Gastroesophageal sphincter (tissue), 4 donors: Measurements from ENCODE around the gene RAET1G. TPM values are rescaled to one million over a fixed set of nuclear protein-coding genes. Genes with fewer than 3 reads are reported as not detected.
"Not testable (repeated sequence)": the region's sequence is repeated elsewhere in the genome, so short reads cannot be mapped to it uniquely, and the experiment has no call there.

ENCODE experiments used
- ATAC-seq: fragments of 150-250 bp; one replicate; pipeline ENCODE4 v1.9.1; 2016; ENCODE audit warnings: mild to moderate bottlenecking, moderate library complexity
- H3K27ac ChIP-seq, 4 donors: fragments of 200-600 bp; sonication (generic) in 3 of 4; 1 replicate in 3 of 4; 2 replicates in 1 of 4; pipeline ENCODE4 v1.5.1; 2016 to 2019
- H3K27me3 ChIP-seq: fragments of 200-600 bp; sonication (generic); one replicate; pipeline ENCODE4 v1.5.1; 2019
- H3K36me3 ChIP-seq, 2 donors: fragments of 200-600 bp; sonication (generic); one replicate each; pipeline ENCODE4 v1.5.1; 2019; ENCODE audit warnings: control low read depth in 1 of 2
- H3K4me1 ChIP-seq, 3 donors: fragments of 200-600 bp; sonication (generic); 1 replicate in 2 of 3; 2 replicates in 1 of 3; pipeline ENCODE4 v1.5.1; 2016 to 2019; ENCODE audit warnings: control low read depth in 2 of 3
- H3K4me3 ChIP-seq, 2 donors: fragments of 200-600 bp; sonication (generic); one replicate each; pipeline ENCODE4 v1.5.1; 2019; ENCODE audit warnings: mild to moderate bottlenecking in 1 of 2, moderate library complexity in 1 of 2
- H3K9me3 ChIP-seq, 3 donors: fragments of 200-600 bp; sonication (generic); one replicate each; pipeline ENCODE4 v1.5.1; 2017 to 2019; ENCODE audit warnings: control low read depth in 2 of 3
- EP300 ChIP-seq: sonication (generic); formaldehyde crosslinking; IDR thresholded peaks from one replicate; pipeline ENCODE4 v1.6.1; 2017; ENCODE audit warnings: antibody characterized with exemption, mild to moderate bottlenecking
- POLR2A ChIP-seq, 2 donors: fragments of 450-650 bp; IDR thresholded peaks; one replicate each; pipeline ENCODE4 v1.6.1; 2017; ENCODE audit warnings: antibody characterized with exemption in 2 of 2, mild to moderate bottlenecking in 2 of 2, moderate library complexity in 1 of 2
- POLR2AphosphoS5 ChIP-seq: sonication (generic); formaldehyde crosslinking; IDR thresholded peaks from one replicate; pipeline ENCODE4 v1.6.1; 2017; ENCODE audit warnings: antibody characterized with exemption
- WGBS, 2 donors: methylation state at CpG; one replicate each; pipeline ENCODE4 v1.1.5; 2018; ENCODE audit warnings: low coverage in 1 of 2; 5-methylcytosine and 5-hydroxymethylcytosine counted together
- total RNA-seq, 4 donors: library from RNA; depleted of rRNA; stranded (reverse); fragments of >200 nt; gene quantifications; one replicate each; pipeline ENCODE4 v1.1.0, GENCODE V29; 2016
- TF ChIP-seq, protein P1 (sequence below), 4 experiments: fragments of 200-600 bp in 2 of 4; fragments of 450-650 bp in 2 of 4; sonication (generic) in 1 of 4; IDR thresholded peaks; one replicate each; pipeline ENCODE4 v1.5.1; 2017 to 2019; ENCODE audit warnings: antibody characterized with exemption in 4 of 4, mild to moderate bottlenecking in 2 of 4, moderate library complexity in 2 of 4

RAET1G gene
- total RNA-seq, 4 donors from 2014 or later = 1.4 TPM; not detected in 3

DNA sequence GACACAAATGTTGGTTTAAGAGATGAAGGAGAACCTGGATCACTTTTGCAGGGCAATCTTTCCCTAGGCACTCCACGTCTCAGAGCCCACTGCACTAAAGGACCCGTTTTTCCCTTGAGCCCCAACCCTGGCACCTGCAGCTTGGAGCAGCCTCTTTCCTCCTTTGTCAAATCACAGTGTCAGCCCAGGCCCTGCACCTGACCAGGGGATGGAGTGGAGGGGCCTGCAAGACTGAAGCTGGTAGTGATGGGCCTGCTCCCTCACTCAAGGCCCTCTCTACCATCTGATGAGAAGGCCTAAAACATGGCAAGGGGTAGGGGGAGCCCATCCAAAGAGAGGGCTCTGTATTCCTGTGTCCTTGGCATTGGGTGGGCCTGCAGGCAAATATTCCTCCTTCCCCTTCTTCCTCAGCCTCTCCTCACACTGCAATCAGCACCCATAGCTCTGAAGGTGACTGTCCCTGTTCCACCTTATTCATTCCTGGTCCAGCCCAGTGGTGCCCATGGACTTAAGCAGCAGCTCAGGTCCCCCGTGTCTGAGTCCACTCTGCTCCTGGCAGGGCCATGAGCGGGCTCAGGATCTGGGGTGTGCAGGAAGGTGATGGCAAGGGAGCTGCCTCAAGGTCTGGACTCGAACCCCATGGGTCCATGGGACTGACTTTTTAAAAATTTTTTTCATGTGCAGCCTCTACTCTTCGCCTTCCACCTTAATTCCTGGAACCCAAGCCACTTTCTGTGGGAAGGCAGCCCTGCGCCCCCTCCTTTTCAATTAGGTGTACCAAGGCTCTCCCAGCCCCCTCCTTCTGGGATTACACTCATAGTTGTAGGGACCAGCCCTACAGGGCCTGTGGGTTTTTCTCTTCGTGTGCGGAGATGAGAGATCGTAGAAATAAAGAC lies 6.7 kb downstream of the RAET1G start:
- Histone ChIP-seq H3K4me1 (no peaks in the 10 kb centered on the region), H3K27me3 (no peaks in the 10 kb centered on the region), H3K9me3 (no peaks in the 10 kb centered on the region), H3K27ac (no peak overlapping the region), H3K4me3 (no peak overlapping the region), H3K36me3 (no peaks in the 10 kb centered on the region)
- ATAC-seq = no peak
- TF ChIP-seq, protein P1, sequence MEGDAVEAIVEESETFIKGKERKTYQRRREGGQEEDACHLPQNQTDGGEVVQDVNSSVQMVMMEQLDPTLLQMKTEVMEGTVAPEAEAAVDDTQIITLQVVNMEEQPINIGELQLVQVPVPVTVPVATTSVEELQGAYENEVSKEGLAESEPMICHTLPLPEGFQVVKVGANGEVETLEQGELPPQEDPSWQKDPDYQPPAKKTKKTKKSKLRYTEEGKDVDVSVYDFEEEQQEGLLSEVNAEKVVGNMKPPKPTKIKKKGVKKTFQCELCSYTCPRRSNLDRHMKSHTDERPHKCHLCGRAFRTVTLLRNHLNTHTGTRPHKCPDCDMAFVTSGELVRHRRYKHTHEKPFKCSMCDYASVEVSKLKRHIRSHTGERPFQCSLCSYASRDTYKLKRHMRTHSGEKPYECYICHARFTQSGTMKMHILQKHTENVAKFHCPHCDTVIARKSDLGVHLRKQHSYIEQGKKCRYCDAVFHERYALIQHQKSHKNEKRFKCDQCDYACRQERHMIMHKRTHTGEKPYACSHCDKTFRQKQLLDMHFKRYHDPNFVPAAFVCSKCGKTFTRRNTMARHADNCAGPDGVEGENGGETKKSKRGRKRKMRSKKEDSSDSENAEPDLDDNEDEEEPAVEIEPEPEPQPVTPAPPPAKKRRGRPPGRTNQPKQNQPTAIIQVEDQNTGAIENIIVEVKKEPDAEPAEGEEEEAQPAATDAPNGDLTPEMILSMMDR (IDR thresholded peaks at IDR 0.05) = no peak
- no peak for TF ChIP-seq POLR2A (IDR thresholded peaks at IDR 0.05)
- TF ChIP-seq POLR2AphosphoS5 = no peak
- no peak for TF ChIP-seq EP300
- WGBS, 2 donors = 89 to 97% methylated on average over 6 to 8 of the region's 10 CpGs

DNA sequence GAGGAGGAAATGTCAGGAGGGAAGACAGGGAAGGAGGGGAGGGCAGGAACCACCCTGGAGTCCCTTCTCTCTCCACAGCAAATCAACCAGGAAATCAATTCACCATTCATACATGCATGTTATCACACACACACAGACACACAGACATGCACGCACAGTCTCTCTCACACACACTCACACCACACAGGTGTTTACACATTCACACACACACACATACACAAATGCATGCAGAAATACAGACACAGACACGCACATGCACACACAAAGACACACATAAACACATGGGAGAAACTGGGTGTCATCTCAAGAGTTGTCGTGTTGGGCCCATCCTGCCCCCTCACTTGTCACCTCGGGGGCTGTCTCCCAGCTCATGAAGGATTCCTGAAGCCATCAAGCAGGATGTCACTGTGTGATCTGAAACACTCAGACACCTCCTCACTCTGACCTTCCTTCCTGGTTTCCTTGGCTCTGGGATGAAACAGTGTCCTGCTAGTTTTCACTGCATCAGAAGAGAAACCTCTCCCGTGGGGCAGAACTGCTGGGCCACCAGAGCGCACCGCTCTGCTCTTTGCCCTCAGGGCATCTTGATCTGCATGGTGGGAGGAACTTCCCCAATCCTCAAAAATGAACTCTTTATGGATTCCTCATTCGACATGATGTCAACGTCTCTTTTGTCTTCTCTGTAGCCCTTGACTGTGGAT lies 9.2 kb downstream of the RAET1G start:
- no peaks in the 10 kb centered on the region for H3K27me3 ChIP-seq
- 65 to 71% methylated on average over 4 to 7 of the region's 9 CpGs for WGBS, 2 donors
- no peaks in the 10 kb centered on the region for H3K36me3 ChIP-seq
- no peaks in the 10 kb centered on the region for H3K4me1 ChIP-seq
- ATAC-seq = no peak
- H3K27ac ChIP-seq = no peak overlapping the region
- TF ChIP-seq, protein P1 (IDR thresholded peaks at IDR 0.05) = no peak
- TF ChIP-seq POLR2A (IDR thresholded peaks at IDR 0.05) (no peak), EP300 (no peak), POLR2AphosphoS5 (no peak)
- no peak overlapping the region for H3K4me3 ChIP-seq
- H3K9me3 ChIP-seq = peaks cover 0 to 3% (median 0%) of the 10 kb centered on the region in 3 donors

DNA sequence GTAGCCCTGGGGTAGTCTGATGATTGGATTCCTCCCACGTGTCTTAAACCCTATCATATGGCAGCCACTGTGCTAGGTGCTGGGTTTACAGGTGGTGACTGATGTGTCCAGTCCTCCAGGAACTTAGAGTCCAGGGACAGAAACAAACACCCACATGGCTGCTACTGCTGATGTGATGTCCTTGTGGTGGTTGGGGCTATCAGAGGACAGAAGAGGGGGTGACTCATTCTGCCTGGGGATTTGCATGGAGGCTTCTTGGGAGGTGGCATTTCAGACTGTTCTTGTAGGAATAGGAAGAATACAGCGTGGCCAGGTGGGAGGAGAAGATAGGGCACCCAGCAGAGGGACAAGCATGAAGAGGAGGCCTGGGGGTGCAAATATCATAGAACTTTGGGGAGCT lies 9.8 kb downstream of the RAET1G start:
- no peak overlapping the region for H3K4me3 ChIP-seq
- H3K4me1 ChIP-seq = no peaks in the 10 kb centered on the region
- no peaks in the 10 kb centered on the region for H3K36me3 ChIP-seq
- WGBS, 2 donors = 100% methylated on average over 1 of the region's 2 CpGs
- no peak overlapping the region for H3K27ac ChIP-seq
- TF ChIP-seq EP300 (no peak), POLR2AphosphoS5 (no peak), POLR2A (IDR thresholded peaks at IDR 0.05) (no peak)
- TF ChIP-seq, protein P1 (IDR thresholded peaks at IDR 0.05) = no peak
- no peaks in the 10 kb centered on the region for H3K27me3 ChIP-seq
- no peak for ATAC-seq
- H3K9me3 ChIP-seq = peaks cover 0 to 8% (median 0%) of the 10 kb centered on the region in 3 donors

DNA sequence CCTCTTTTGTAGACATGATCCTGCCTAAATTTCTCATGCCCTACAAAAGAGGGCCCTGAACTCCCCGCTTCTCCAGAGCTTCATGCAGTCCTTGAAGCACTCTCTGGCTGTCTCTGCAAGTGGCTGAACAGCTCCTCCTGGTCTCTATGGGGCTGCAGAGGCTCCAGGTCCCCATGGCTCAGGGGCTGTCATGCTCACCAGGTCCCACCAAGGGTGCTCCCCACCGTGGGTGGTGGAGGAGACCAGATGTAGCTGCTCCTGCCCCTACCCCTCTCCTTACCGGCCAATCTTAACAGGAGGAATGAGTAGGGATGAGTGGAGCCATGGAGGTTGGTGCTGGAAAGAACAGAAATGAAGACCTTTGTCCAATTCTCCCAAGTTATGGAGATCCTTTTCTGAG lies 10.2 kb downstream of the RAET1G start:
- not testable (repeated sequence) for H3K9me3 ChIP-seq, ATAC-seq, H3K27me3 ChIP-seq, H3K4me1 ChIP-seq, H3K36me3 ChIP-seq, H3K4me3 ChIP-seq, H3K27ac ChIP-seq
- no CpG with 5 or more reads among the region's 3 CpGs for WGBS, 2 donors

DNA sequence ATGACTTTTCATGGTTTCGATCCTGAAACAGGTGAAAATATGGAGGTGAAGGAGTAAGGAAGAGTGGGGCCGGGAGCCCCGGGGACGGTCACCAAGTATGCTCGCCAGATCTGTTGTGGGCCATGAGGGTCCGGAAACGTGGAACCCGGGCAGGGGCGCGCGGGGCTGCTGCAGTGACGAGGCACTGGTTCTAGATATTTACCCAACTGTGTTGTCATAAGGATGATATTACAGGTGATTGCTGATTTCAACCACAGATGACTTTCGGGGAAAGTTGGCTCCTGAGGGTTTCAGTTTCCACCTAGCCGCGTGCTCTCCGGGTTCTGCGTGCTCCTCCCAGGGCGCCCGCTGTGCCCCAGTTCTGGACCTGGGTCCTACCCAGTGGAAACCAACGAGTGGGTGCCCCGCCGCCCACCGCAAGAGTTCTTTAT lies 12.2 kb downstream of the RAET1G start:
- no peak for ATAC-seq
- Histone ChIP-seq H3K36me3 (no peaks in the 10 kb centered on the region), H3K27ac (no peak overlapping the region), H3K4me1 (peaks cover 0 to 5% (median 0%) of the 10 kb centered on the region in 3 donors), H3K4me3 (no peak overlapping the region), H3K27me3 (no peaks in the 10 kb centered on the region), H3K9me3 (peaks cover 0 to 8% (median 0%) of the 10 kb centered on the region in 3 donors)
- WGBS, 2 donors = 89 to 92% methylated on average over 12 to 15 of the region's 23 CpGs
- TF ChIP-seq, protein P1 (IDR thresholded peaks at IDR 0.05) = no peak
- no peak for TF ChIP-seq POLR2AphosphoS5
- no peak for TF ChIP-seq EP300
- TF ChIP-seq POLR2A (IDR thresholded peaks at IDR 0.05) = no peak
